OCI-M1 (cell line): ENCODE data around the gene AQP12B.
"Not testable (repeated sequence)": the region's sequence is repeated elsewhere in the genome, so short reads cannot be mapped to it uniquely, and the experiment has no call there.

ENCODE experiments used
- DNase-seq: peaks from one replicate; lab custom pipeline; 2025; lab: John Stamatoyannopoulos, UW

AQP12B gene

DNA sequence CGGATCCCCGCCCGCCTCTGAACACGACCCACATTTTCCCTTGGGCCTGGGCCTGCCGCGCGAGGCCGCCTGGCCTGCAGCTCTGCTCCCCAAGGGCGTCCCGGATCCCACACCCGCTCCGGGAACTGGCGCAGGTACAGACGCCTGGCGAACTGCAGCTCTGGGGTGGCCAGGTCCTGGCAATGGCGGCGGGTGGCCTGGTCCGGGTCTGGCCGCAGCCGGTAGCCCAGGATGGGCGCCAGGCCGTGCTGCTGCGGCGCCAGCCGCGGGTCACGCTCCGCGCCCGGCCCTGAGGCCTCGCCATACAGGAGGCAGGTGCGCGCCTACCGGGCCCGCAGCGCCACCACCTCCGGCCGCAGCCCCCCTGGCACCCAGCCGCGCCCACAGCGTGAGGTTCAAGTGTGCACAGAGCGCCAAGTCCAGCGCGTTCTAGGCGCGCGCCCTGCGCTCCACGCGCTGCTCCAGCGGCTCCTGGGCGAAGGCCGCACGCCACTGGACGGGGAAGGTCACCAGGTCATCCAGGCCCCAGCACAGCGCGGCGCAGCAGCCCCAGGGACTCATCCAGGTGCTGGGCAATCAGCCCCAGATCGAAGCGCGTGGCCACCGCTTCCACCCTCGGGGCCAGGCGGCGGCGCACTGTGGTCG, 18.5 kb upstream of the AQP12B start:
- DNase-seq: no peak

DNA sequence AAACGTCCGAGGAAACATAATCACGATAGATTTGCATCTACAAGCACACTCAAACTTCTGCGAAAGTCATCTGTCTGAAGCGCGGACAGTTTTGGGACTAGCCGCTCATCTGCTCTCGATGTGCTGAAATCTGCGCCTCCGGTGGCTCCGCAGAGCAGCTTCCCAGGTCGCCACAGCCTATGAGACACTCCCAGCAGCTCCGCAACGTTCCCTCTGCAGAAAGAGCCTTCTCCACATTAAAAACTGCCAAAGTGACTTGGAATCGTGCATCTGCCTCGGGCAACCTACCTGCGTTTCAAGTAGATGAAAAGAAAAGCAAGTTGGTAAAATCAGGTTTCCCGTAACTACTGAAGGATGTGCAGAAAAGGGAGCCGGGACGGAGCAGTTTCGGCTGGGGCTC, 17.9 kb upstream of the AQP12B start:
- not testable (repeated sequence) for DNase-seq

DNA sequence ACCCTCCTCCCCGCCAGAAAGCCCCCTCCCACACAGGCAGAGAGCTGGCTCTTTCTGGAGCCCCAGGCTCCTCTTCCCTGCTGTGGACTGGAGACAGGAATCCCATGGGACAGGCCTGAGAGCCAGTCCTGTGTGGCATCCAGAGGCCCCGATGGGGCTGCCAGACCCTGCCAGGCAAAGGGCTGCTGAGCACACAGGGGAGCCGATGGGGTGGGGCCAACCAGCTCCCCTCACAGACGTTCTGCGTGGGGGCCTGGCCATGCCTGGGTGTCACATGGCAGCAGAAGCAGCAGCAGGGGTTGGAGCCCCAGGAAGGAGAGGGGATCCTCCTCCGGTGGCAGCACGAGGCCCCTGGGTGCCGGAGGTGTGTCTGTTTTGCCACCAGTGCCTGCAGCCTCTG, 17.1 kb upstream of the AQP12B start:
- DNase-seq: not testable (repeated sequence)

GRCh38 chr2:240698852-240699561, 16.3 kb upstream of the AQP12B start:
- DNase-seq: not testable (repeated sequence)

GRCh38 chr2:240696469-240696868, 13.8 kb upstream of the AQP12B start:
- DNase-seq: not testable (repeated sequence)

DNA sequence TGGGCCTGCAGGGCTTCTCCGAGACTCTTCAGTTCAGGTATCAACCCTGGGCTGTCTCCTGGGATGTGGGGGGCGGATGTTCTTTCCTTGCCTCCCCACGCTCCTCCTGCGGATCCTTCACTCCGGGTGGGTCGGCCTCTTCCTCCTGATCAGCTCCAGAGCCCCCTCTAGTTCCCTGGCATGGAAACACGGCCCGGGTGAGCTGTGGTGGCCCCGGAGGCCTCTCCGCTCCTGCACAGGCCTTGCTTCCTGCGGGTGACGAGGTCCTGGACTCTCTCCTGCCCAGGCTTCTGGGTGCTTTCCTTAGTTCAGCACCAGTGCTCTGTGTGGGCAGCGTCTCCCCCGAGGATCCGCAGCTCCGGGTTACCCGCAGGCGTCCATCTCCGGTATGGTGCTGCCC, 12.9 kb upstream of the AQP12B start:
- DNase-seq: not testable (repeated sequence)

DNA sequence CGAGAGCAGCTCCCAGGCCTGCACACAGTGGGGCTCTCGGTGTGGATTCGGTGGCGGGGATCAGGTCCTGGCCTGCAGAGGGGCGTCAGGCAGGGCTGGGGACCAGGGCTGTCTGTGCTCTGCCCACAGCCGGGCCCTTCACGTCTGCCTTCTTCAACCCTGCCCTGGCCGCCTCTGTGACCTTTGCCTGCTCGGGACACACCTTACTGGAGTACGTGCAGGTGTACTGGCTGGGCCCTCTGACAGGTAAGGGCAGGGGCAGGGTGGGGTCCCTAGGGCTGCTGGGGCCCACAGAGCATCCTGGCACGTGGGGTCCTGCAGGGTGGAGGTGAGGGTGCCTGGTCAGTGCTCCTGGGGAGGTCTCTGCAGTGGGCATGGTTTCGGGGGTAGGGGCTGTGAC, 11.6 kb upstream of the AQP12B start:
- not testable (repeated sequence) for DNase-seq

DNA sequence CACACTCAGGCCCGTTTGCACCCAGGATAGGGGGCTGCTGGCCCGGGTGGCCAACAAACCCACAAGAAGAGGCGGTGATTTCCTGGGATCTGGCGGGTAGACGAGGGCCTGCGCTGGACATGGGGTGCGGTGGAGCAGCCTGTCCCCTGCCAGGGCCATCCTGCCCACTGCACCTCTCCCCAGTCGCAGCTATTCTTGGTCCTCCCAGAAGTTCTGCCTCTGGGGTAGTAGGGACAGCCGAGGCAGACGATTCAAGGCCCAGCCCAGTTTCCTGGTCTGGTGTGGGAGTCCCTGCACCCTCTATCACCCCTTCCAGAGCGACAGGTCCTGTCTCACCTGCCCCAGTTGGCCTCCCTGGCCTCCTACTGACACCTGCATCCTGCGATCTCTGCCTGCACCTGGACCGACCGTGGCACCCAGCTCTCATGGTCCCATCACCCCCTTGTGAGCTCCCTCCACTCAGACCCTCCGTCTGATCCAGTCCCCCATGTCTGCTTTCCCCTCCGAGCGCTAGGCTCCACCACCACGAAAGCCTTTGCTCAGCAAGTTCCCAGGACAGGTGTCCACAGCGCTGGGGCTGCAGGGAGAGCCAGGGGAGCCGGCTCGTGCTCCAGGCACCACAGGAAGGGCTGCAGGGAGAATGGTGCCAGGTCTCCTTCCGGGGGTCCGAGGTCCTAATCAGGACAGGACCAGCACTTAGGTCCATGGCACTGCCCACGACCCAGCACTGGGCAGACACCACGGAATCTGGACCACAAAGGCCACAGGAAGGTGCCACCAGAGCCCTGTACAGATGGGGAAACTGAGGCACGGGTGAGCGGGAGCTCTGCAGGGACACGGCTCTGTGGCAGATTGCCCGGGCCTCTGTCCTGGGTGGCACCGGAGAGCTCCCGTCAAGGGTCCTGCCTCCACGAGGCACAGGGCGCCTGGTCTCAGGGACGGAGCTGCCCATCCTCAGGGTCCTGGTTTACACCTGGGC, 10.2 kb upstream of the AQP12B start:
- not testable (repeated sequence) for DNase-seq

DNA sequence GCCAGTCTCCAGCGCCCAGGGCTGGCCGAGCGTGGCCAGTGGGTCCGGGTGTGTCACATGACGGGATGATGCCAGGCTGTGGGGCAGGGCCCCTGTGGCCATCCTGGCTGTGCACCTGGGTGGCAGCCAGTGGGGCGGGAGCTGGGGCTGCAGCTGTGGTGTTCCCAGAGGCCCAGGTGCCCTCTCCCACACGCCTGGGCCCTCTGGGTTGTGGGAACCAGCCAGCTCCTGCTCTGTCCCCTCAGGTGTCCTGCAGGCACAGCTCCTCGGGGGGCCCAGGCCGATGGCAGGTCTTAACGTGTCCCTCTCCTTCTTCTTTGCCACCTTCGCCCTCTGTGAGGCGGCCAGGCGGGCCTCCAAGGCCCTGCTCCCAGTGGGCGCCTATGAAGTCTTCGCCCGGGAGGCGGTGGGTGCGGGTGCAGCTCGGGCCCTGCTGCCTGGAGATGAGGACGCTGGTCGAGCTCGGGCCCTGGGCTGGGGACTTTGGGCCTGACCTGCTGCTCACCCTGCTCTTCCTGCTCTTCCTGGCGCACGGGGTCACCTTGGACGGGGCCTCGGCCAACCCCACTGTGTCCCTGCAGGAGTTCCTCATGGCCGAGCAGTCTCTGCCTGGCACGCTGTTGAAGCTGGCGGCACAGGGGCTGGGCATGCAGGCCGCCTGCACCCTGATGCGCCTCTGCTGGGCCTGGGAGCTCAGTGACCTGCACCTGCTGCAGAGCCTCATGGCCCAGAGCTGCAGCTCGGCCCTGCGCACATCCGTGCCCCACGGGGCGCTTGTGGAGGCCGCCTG, 9.1 kb upstream of the AQP12B start, which contains the start of gene AQP12A:
Gene AQP12A (plus strand): TSS at position 236 of the 790 bp plus-strand sequence. CDS start 48 bp downstream, at position 284.
- DNase-seq: not testable (repeated sequence)

DNA sequence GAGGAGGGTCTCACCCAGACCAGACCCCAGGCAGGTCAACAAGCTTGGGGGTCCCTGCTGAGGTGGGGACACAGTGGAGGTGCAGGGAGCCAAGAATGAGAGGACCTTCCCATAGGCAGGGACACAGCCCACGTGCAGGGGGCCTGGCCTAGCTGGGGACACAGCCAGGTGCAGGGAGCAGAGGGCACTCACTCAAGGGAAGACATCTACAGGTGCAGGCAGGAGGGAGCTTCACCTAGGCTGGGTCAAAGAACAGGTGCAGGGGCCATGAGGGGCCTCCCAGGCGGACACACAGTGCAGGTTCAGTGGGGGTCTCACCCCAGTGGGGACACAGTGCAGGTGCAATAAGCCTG, 8.4 kb upstream of the AQP12B start:
- not testable (repeated sequence) for DNase-seq

DNA sequence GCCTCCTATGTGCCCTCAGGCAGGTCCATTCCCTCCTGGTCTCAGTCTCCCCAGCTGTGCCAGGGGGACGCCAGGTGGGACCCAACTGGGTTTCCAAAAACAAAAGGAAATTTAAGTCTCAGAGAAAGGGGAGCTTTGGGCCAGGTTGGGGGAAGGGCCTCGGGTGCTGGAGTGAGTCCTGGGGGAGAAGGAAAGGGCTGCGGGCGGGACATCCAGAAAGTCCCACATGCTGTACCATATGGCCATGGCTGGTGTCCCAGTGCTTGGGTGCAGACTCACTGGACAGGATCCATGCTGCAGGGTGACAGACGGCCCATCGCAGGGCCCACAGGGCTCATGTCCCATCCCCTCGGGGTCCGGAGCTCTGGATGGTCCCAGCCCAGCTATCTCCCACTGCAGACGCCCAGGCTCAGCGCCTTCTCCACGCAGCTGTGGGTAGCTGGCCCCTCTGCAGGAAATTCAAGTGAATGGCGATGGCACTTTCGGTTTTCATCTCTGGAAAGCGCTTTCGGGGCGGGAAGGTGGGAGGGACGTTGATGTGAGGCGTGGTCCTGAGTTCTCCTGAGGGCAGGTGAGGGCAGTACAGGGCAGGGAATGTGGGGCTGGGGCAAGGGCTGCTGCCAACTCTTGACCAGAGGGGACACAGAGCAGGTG, 7.9 kb upstream of the AQP12B start:
- DNase-seq: not testable (repeated sequence)

GRCh38 chr2:240689975-240690374, 7.3 kb upstream of the AQP12B start:
- DNase-seq: no peak

DNA sequence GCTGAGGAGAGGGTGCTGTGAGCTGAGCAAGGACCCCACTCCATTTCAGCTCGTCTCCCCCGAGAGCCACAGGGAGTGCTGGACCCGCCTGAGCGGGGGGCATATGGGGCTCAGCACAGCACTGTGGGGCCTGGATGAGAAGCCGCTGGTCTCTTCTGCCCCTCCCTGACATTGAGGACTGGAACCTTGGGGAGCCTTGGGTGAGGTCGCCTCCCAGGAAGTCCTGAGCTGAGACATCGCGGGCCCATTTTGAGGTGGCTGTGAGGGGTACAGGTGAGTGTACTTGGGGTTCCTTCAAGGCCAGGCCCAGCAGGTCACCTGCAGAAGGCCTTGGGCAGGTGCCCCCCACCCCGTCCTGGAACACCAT, 5.9 kb upstream of the AQP12B start:
- DNase-seq: no peak

DNA sequence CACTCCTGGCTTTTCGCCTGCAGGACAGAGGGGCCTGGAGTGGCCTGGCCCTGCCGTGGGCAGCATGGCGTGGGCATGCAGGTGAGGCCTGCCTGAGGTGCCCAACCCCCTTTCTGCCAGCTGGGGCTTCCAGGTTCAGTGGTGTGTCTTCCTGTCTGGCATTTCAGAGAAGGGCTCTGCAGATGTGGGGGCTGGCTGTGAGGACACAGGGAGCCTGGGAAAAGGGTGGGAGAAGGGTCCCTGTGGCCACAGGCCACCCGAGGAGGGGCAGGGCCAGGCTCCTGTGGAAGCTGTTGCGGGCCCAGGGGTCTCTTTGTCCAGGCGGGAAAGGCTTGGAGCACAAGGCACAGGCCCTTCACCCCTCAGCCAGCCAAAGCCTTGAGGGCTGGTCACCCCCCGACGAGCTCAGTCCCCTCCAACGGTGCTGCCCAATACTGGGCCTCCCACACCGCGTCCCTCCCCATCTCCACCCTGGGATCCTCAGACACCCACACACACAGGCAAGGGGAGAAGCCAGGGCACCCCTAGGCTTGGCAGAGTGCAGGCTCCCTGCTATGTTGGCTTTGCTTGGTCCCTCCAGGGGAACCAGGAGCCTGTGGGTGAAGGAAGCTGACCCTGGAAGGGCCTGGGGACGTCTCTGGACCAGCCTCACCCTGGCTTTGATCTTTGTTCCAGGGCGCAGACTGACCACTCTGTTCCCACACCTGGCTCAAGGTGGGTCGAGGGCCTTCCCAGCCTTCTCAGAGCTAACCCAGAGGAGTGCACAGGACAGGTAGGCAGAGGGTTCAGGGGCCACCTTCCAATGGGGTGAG, 5.3 kb upstream of the AQP12B start:
- no peak for DNase-seq

DNA sequence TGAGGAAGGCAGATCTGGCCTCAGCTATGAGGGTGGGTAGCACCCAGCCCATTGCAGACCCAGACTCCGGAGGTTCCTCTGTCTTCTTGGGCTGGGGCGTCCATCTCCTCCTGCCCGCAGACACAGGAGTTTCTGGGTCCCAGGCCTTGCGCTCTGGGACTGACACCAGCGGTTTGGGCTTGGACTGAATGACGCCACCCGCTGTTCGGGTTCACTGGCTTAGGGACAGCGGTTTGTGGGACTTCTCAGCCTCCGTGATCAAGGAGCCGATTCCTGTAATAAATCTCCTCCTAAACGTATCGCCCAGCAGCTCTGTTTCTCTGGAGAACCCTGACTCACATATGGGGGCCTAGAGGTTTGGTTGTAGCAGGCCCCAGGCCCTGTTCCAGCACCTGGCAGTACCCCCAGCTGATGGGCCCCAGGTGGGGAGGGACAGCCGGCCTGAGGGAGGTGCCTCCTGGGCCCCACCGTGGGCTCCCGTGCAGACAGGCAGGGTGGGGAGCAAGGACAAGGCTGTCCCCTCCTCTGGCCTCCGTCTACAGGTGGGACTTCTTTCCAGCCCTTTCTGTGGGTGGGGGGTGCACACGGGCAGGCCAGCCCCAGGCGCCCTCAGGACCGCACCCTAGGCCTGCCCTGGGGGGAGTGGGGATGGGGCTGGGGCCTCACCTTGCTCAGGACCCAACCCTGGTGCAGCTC, 4.5 kb upstream of the AQP12B start:
- no peak for DNase-seq

GRCh38 chr2:240686460-240686859, 3.8 kb upstream of the AQP12B start:
- peak; percentile 11 for DNase-seq

- peak; percentile 9 for DNase-seq
Measured at GRCh38 chr2:240685771-240686371, 3.2 kb upstream of the AQP12B start.

- DNase-seq: not testable (repeated sequence)
Measured at GRCh38 chr2:240683980-240684728, 1.5 kb upstream of the AQP12B start.
